NCI-H1436 treated with DMSO at 0.1 percent for 48 hours (cell line): ENCODE measurements around the gene ANGPTL2.

Experiments
- DNase-seq: peaks from one replicate; lab custom pipeline; 2025; lab: John Stamatoyannopoulos, UW

Gene ANGPTL2

DNA sequence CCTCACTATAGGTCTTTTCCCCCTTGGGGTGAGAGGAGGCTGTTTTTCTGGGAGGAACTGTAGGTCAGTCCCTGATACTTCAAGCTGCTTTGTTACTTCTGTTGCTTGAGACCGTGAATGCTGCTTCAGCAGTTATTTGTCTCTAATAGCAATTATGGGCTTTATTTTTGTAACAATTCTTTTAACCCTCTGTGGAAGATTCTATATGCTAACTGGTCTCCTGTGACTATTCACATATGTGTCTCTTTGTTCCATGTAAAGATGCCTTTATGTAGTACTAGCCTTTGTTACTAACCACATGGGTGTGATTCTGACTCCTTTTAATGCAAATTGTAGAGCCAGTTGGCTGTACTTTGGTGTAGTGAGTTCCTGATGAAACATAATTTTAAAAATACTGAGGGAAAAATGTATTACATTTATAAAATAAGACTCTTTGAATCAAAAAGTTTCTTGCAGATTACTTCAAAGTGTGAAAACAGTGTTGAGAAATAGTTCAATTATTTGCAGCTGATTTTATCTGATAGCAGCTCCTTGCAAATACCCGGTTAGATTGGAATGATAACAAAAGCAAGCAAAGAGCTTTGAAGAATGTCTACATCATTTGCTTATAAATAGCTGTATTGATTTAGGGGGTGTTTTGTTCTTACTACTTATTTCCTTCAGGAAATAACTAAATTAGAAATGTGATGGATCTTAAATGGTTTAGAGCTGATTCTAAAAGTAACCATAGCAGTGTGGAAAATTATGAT lies 46.6 kb downstream of the ANGPTL2 start:
- no peak for DNase-seq

DNA sequence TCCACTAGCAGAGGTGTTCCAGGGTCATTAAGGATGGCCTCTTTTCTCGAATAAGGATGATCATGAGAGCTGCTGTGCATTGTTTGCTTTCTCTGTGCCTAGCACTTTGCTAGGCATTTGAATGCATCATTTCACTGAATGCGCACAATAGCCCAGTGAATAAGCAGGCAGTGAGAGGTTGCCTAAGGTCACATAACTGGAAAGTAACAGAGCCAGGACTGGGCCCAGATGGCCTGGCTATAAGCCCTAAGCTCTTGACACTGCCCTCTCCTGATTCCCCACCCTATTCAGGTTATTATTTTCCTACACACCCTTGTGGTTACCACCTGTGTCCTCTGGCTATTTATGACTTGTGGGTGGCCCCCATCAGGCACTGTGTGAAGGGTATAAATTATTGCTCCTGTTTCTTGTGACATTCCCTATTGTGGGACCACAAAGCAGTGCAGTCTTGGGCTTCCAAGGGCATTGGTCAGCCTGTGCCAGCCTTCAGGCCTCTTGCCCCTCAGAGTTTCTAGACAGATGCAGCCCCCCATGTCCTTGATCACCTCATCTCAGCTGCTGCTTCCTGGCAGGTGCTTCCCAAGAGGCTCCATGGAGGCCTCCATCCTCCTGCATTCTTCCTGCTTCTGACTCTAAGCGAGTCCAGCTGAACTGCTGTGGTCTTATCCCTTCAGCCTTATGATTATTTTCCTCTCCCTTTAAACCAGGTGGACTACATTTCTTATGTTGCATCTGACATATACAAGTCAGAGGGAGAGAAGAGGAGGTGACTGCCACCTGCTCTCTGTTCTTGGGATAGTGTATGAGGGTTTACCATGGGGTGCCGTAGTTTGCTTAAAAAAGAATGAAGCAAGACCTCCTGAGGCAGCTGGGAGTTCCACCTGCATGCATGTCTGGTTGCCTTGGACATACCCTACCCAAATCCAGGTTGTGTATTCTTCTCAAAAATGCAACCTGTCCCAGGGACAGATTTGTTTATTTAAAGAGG lies 47.6 kb downstream of the ANGPTL2 start:
- no peak for DNase-seq

DNA sequence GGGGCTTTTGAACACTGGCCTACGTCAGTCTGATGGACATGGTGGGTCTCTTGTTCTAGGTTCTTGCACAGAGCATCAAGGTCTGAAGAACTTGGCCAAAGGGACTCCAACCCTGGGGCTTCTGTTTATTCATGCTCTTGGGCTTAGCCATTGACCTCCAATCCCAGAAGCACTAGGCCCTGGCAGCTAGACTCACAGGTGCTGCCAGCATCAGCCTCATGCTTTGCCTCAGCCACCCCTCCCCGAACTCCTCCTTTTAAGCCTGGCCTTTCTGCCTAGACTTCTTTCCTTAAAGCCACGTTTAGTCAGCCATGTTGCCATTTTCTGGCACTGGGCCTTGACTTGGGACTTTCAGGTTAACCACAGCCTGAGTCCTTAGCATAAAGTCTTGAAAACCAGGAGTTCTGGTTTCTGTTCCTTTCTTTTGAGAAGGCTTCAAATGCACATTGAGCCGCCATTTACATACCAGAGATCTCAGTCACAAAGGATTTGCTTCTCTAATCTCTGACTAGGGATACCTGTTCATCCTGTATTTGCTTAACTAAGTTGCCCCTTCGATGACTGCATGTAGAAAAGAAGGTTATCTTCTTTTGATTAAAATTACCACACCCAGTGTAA lies 54.7 kb downstream of the ANGPTL2 start:
- DNase-seq, result no peak

DNA sequence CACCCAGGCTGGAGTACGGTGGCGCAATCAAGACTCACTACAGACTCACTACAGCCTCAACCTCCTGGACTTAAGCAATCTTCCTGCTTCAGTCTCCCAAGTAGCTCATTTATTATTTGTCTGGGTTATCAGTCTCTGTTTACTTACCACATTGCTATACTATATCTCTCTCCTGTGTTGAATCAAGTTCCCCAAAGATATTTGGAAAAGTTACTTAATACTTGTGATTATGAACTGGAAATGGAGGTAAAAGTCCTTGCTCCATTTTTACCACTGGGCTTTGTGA lies 55.6 kb downstream of the ANGPTL2 start:
- DNase-seq, result no peak

DNA sequence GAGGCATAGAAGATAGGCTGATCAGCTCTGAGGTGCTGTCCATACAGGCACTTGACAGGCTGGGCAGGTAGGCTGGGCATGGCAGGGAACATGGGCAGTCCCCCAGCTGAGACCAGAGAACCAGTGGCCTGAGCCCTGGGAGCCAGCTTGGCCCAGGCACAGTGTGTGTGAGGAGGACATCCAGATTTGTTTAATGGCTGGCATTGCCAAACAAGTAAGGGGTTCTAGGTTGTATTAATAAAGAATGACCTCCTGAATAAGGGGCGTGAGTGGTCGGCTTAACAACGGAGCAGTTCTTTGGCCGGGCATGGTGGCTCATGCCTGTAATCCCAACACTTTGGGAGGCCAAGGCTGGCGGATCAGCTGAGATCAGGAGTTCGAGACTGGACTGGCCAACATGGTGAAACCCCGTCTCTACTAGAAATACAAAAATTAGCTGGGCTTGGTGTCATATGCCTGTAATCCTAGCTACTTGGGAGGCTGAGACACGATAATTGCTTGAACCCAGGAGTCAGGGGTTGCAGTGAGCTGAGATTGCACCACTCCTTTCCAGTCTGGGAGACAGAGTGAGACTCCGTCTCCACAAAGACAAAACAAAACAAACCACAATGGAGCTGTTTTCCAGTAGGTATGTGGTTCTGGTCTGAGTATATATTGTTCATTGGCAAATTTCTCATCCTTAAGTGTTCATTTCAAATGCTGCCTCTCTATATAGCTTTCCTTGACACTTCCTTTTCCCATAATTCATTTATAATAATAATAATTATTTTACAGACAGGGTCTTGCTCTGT lies 56.2 kb downstream of the ANGPTL2 start:
- DNase-seq, result no peak

DNA sequence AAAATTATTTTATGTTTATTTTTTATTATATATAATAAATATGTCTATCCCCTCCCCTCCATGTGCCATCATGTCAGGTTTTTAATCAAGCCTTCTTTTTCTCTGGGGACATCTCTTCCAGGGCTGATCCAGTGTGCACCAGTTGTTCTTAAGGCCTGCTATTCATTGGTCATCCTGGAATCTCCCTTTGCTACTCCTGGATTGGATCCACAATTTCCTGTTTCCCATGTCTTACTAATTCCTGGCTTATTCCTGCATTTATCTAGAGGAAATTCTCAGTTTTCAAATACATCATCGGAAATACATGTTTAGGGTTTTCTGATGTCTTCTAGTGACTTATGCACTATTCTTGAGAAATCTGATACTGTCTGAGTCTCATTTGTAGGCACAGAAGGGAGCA lies 56.8 kb downstream of the ANGPTL2 start:
- DNase-seq, result no peak

DNA sequence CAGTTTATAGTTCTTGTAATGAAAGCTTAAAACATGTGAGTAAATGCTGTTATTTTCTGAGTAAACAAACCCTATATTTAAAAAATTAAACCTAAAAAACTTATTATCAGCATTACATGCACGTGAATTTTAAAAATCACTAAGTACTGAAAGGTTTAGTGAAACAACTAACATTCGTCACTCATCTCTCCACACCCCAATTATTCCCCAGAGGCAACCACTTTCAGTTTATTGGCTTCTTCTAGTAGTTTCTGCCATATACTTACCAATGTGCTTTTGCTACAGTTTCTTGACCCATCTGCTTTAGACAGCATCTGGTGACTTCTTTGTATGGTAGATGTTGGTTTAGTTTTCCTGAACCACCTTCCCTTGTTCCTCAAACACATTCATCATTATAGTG lies 58.1 kb downstream of the ANGPTL2 start:
- no peak for DNase-seq

DNA sequence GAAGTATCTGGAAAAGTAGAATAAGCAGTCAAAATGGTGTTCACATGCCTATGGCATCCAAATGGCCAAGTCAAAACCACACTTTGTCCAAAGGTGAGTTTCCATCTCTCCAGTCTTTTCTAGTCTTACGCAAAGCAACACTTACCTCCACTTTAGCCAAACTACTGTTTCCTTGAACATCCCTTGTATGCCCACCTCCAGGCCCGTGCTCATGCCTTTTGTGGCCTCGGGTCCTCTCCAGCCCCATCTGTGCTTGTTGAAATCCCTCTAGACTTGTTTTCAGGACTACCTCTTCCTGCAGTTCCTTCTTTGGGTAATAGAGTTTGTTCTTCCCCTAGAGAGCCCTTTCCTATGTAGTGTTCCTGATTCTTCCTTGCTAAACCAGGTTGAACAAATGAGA lies 61.0 kb downstream of the ANGPTL2 start:
- DNase-seq, result no peak

DNA sequence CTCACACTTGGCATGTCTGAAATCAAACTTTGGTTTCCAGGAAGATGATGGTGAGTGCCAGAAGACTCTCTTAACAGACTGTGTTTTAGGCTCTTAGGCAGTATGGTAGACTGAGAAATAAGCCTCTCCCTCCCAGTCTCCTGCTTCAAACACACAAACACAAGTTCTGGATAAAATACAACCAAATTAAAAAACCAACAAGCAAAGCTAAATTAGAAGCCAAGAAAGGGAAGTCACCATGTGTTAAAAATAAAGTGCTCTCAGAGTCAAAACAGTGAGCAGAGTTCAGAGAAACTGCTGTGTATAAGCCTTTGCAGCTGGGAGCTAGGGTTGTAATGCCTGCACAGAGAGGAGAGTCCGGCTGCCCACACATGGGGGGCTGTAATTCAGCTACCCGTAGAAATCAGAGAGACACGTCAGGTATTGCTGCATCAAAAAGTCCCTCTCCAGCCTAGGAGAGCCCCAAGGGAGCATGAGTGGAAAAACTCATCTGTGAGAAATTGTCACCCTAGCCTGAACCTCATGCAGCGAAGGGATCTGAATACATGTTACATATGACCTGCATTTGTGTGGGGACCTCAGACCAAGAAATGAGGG lies 62.6 kb downstream of the ANGPTL2 start:
- DNase-seq, result no peak

DNA sequence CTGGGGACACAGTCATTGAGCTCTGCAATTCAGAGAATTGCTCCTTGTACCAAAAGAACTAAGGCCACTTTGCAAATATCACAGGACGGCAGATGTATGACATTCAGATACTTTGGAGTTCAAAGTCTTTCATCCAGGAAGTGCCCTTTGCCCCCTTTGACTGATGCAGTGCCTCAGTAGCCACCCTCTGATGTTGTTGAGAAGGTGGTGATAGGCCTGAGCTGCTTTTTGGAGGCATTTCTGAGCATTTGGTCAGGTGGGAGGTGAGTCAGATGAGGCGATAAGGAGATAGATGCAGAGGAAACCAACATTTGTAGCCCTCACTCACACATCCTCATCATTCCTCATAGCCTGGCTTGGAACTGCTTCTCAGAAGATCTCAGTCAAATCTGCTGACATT lies 63.4 kb downstream of the ANGPTL2 start:
- no peak for DNase-seq

DNA sequence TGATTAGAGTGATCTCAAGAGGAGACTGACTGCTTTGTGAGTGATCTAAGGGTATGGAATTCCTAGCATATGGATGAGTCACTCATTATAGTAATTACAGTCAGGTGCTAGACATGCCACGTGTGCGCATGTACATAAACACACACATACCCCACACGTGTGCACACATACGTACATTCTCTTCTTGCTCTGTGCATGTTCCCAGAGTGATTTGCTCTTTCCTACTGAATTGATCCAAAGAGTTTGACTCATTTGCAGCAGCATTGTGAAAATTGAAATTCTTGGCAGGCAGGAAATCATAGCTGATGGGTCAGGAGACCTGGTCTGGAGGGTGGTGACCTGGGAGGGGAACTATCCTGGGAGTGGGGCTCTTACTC lies 63.8 kb downstream of the ANGPTL2 start:
- DNase-seq, result no peak

DNA sequence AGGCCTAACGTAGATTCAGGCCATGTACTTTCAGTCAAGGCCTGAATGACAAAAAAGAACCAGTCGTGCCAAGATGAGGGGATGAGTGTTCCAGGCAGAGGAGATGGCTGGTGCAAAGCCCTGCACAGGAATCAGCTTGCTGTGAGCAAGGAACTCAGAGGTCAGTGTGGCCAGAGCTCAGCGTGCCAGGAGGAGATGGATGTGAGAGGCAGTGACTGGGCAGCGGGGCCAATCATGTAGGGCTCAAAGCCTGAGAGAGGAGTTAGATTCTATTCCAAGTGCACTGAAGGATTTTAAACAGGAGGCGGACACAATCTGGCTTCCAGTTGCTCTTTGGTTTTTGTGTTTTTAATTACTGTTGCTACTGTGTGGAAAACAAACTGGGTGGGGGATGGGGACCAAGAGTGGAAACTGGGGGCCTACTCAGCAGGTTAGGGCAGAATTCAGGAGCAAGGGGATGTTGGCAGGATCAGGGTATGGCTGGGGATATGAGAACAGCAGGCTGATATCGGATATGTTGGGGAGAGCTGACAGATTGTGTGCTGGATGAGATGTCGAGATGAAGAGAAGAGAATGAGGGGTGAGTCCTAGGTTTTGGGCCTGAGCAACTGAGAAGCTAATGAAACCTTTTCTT lies 64.3 kb downstream of the ANGPTL2 start:
- DNase-seq, result no peak

DNA sequence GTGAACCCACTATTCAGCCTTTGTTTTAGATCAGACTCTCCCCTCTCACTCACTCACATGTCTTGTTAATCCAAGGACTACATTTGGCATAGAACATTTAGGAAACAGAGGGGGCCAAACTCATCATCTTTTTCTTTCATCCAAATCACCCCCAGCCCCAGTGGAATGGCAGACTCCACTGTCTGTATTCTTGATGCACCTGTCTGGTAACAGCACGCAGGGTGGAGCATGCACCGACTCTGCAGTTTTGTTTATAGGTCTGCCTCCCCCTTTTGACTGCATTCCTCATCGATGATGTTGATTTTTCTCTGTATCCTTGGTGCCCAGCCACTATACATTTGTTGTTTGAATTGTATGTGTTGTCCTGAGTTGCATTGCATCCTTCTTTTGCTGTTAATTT lies 66.0 kb downstream of the ANGPTL2 start:
- DNase-seq, result no peak

DNA sequence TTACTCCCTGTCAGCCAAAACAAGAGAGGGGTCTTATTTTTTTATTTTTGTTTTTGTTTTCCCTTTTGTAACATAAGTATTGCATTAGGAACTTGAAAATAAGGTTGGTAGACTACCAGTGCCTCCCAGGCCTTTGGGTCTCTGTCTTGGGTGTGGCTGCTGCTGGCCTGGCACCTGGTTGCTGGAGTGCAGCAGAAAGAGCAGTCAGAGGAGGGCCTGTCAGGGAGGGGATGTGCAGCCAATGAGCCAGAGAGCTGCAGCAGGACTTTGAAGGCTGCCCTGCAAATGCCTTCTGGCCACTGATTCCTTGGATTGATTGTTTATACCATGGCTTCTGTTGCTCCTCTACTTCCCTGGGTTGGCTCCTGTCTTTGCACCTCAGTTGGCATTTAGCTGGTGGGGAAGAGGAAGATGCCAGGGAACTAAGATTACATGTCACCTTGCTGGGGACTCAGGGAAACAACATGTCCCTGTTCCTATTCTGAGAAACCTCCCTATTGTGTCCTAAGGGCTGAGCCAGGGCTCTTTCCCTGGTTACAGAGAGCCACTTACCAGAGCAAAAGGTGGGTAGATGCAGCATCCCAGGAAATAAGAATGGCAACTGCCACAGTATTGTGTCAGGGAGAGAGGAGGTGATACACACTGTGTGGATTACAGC lies 66.6 kb downstream of the ANGPTL2 start:
- DNase-seq, result no peak

DNA sequence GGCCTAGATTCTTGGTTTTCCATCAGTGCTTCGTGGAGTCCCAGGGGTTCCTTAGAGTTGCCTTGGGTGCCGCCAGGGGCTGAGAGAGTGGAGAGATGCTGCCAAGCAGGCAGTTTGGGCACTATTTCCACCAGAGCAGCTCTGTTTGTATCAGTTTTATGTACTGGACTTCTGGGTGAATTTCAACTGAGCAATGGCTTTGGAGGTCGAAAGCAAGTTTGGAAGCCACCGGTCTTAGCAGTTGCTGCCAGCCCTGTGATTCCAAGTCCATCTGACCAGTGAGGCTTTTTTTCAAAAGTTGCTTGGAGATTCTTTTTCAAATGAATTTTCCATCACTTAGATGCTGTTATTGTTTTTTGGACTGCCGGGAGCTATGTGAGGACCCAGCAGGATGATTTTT lies 68.5 kb downstream of the ANGPTL2 start:
- no peak for DNase-seq

DNA sequence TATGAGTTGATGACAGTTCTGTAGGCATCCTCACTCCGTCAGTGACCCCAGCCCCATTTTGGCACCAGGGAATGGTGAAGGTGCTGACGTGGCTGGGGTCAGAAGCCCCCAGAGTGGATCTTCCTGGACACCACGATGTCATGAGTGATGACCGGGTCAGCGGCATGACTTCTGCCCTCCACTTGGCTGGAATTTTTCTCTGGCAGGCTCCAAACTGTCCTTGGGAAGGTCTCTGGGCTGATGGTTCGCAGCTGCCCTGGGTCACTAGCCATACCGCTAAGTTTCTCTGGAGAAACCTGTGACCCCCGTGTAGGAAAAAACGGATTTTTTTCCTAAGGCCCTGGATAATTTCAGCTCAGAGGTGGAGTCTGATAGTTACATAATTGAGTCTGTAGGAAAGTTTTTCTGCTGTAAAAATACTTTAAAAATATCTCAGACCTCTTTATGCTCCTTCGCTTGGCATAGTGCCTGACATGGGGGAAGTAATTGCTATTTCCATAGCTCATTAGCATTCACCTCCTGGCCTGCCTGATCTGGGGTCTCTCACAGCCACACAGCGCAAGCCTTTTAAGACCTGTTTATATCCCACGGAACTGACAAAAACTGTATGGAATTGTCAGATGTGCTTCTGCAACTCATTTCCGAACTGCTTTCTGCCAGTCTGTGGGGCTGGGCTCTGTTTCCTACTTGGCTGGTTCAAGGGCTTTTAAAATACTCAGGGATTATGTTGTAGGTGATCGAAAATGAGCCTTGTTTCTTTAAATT lies 69.2 kb downstream of the ANGPTL2 start:
- no peak for DNase-seq

DNA sequence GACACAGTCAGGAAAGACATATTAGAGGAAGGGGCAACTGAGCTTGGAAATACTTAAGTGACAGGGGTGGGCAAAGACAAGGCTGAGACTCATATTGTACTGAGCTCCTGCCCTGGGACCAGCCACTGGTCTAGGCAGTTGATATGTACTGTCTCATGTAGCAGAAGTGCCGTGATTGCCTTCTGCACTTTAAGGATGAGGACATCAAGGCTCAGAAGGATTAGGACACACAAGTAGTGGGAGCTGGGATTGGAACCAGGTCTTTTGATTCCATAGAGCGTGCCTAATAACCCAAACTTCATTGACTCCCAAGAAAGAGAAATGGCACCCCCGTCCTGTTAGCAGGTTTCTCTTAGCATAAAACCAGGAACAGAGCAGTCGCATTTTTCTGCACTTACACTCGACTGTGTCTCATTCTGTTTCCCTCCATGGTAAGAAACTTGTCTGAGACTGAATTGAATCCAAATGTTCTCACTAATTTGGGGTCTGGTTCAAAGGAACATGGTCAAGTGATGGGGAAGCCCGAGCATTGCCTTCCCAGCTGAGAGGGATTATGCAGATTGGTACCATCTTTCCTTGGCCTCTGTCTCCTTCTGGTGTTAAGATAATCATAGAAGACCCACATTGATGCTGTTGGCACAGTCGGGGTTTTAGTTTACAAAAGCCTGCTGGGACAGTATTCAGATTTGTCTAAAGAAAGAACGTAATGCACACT lies 70.4 kb downstream of the ANGPTL2 start:
- no peak for DNase-seq

DNA sequence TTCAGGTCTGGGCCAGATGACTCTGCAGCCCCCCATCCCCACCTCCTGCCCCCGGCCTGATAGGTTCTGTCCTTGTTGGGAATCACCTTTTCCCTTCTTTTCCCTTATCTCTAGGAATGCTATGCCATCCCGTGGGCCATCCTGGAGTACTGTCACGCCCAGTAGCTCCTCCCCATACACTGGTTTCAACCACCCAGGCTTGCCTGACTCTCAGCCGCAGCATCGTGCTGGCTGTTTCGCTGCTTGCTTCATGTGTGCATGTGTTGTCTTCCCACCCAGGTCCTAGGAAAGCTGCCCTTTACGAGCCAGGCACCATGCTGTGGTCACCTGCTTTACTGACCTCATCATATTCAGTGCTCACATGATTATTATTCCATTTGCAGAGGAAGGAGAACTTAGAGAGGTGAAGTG lies 71.8 kb downstream of the ANGPTL2 start:
- DNase-seq, result no peak

DNA sequence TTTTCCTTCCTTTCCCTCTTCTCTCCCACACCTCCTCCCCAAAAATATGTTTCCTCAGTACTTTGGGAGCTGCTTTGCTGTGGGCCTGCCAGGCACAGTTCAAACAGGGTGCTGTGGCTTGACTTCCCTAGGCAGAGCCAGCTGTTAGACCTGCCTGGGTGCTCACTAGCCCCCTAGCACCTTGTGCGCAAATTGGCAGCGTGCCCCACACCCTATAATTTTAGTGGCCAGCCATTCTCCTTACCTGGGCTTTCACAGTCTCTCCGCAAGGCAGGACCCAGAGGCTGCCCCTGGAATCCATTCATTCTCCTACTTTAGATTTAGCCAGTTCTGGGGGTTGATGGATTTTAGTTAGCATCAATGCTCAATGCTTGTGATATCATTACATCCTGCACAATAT lies 72.3 kb downstream of the ANGPTL2 start:
- DNase-seq, result no peak
